SK-N-SH (cell line): ENCODE data around the gene DGCR2. TPM values are rescaled to one million over a fixed set of nuclear protein-coding genes. Genes with fewer than 3 reads are reported as not detected.

Experiments used
- CTCF ChIA-PET: fragments of 300-600, 350-600 bp; formaldehyde crosslinking; extraction: SDS; loops from one replicate; lab custom pipeline; 2021; lab: Yijun Ruan, JAX
- POLR2A ChIA-PET: fragments of 350-600 bp; sonication (Branson Sonifier 250); formaldehyde crosslinking; extraction: SDS; loops from one replicate; lab custom pipeline; 2020; ENCODE audit warnings: antibody characterized with exemption, inconsistent platforms; lab: Yijun Ruan, JAX
- DNase-seq: peaks from one replicate; pipeline ENCODE4 v3.0.0; 2012
- H2AFZ ChIP-seq: fragments of 200-600 bp; sonication (generic); 2 replicates; pipeline ENCODE4 v1.8.1; 2016; ENCODE audit warnings: antibody characterized with exemption, mild to moderate bottlenecking, low read depth
- H3F3A ChIP-seq: fragments of 200-600 bp; sonication (generic); replicated peaks from 2 replicates; pipeline ENCODE3; 2016; ENCODE audit warnings: antibody characterized with exemption, mild to moderate bottlenecking; ENCODE audit not compliant: insufficient read depth
- H3K27ac ChIP-seq, 2 experiments: fragments of 200-500 bp in 1 of 2; fragments of 200-600 bp in 1 of 2; sonication (Bioruptor generic) in 1 of 2; sonication (generic), shearing (Covaris generic) in 1 of 2; 2 replicates each; pipeline versions ENCODE4 v1.5.1 to v1.6.1; 2014 to 2016; ENCODE audit warnings: low read depth in 2 of 2, inconsistent platforms in 1 of 2, low read length in 1 of 2, mild to moderate bottlenecking in 1 of 2, mixed read lengths in 1 of 2
- H3K27me3 ChIP-seq: fragments of 200-600 bp; sonication (generic), shearing (Covaris generic); 2 replicates; pipeline ENCODE4 v1.6.1; 2016; ENCODE audit warnings: mixed run types; ENCODE audit not compliant: insufficient read depth
- H3K36me3 ChIP-seq, 2 experiments: fragments of 200-500 bp in 1 of 2; fragments of 200-600 bp in 1 of 2; sonication (Bioruptor generic) in 1 of 2; sonication (generic) in 1 of 2; replicated peaks in 1 of 2; 2 replicates each; pipeline versions ENCODE3 to v1.5.1; 2014 to 2016; ENCODE audit warnings: low read length in 1 of 2, mild to moderate bottlenecking in 1 of 2; ENCODE audit not compliant: insufficient read depth in 2 of 2, control insufficient read depth in 1 of 2
- H3K4me1 ChIP-seq, 2 experiments: fragments of 200-500 bp in 1 of 2; fragments of 200-600 bp in 1 of 2; sonication (Bioruptor generic) in 1 of 2; sonication (generic), shearing (Covaris generic) in 1 of 2; 2 replicates each; pipeline versions ENCODE4 v1.5.1 to v1.6.1; 2014 to 2016; ENCODE audit warnings: low read depth in 1 of 2, low read length in 1 of 2, mixed run types in 1 of 2; ENCODE audit not compliant: insufficient read depth in 2 of 2, control insufficient read depth in 1 of 2
- H3K4me2 ChIP-seq: fragments of 200-600 bp; sonication (generic), shearing (Covaris generic); 2 replicates; pipeline ENCODE4 v1.6.1; 2017; ENCODE audit warnings: mixed run types
- H3K4me3 ChIP-seq, 2 experiments: fragments of 200-500 bp in 1 of 2; fragments of 200-600 bp in 1 of 2; sonication (Bioruptor generic) in 1 of 2; sonication (generic), shearing (Covaris generic) in 1 of 2; 2 replicates each; pipeline versions ENCODE4 v1.5.1 to v1.8.1; 2014 to 2016; ENCODE audit warnings: low read depth in 2 of 2, inconsistent platforms in 1 of 2, low read length in 1 of 2, mild to moderate bottlenecking in 1 of 2, mixed read lengths in 1 of 2, moderate library complexity in 1 of 2
- H3K79me2 ChIP-seq: fragments of 200-600 bp; sonication (generic); 2 replicates; pipeline ENCODE4 v1.8.1; 2017; ENCODE audit warnings: mild to moderate bottlenecking; ENCODE audit not compliant: insufficient read depth
- H3K9ac ChIP-seq: fragments of 200-600 bp; sonication (generic); 2 replicates; pipeline ENCODE4 v1.6.1; 2017; ENCODE audit warnings: mixed run types
- H3K9me2 ChIP-seq: fragments of 200-600 bp; sonication (generic); 2 replicates; pipeline ENCODE4 v1.6.1; 2017; ENCODE audit warnings: mixed run types
- H3K9me3 ChIP-seq: fragments of 200-600 bp; sonication (generic); 2 replicates; pipeline ENCODE4 v1.6.1; 2017; ENCODE audit warnings: mixed run types, mild to moderate bottlenecking, moderate library complexity
- H4K20me1 ChIP-seq: fragments of 200-600 bp; sonication (generic); 2 replicates; pipeline ENCODE4 v1.6.1; 2017; ENCODE audit warnings: mild to moderate bottlenecking, mixed run types; ENCODE audit not compliant: insufficient read depth
- ELF1 ChIP-seq: IDR thresholded peaks from 2 replicates; pipeline ENCODE4 v1.4.0; 2012
- EP300 ChIP-seq, 2 experiments: IDR thresholded peaks; 2 replicates each; pipeline versions ENCODE4 v1.4.0 to v1.6.1; 2012; ENCODE audit warnings: borderline replicate concordance in 1 of 2, low read depth in 1 of 2, low read length in 1 of 2
- EZH2phosphoT487 ChIP-seq: fragments of 200-600 bp; sonication (generic); IDR thresholded peaks from 2 replicates; pipeline ENCODE4 v1.6.1; 2017; ENCODE audit warnings: low read depth, mixed run types, mild to moderate bottlenecking, antibody characterized with exemption, moderate library complexity, borderline replicate concordance
- FOSL2 ChIP-seq: IDR thresholded peaks from 2 replicates; pipeline ENCODE4 v1.4.0; 2012; ENCODE audit warnings: low read depth, mild to moderate bottlenecking, moderate library complexity, borderline replicate concordance
- MAX ChIP-seq: IDR thresholded peaks from 2 replicates; pipeline ENCODE4 v1.4.0; 2012; ENCODE audit warnings: low read depth
- MXI1 ChIP-seq: IDR thresholded peaks from 2 replicates; pipeline ENCODE4 v1.6.1; 2012; ENCODE audit warnings: mild to moderate bottlenecking, low read depth, low read length, improper control_type of control experiment
- RCOR1 ChIP-seq: fragments of 150-350 bp; IDR thresholded peaks from 2 replicates; pipeline ENCODE4 v1.6.1; 2017; ENCODE audit warnings: antibody characterized with exemption, low read length
- RFX5 ChIP-seq: IDR thresholded peaks from 2 replicates; pipeline ENCODE4 v1.6.1; 2012; ENCODE audit warnings: mild to moderate bottlenecking, improper control_type of control experiment, low read length
- RXRA ChIP-seq: IDR thresholded peaks from 2 replicates; pipeline ENCODE4 v1.4.0; 2012; ENCODE audit warnings: low read depth, mild to moderate bottlenecking, borderline replicate concordance
- SIN3A ChIP-seq: IDR thresholded peaks from 2 replicates; pipeline ENCODE4 v1.6.1; 2012; ENCODE audit warnings: low read depth, mild to moderate bottlenecking, low read length, moderate library complexity, borderline replicate concordance
- TAF1 ChIP-seq: IDR thresholded peaks from 2 replicates; pipeline ENCODE4 v1.6.1; 2012; ENCODE audit warnings: low read depth, mild to moderate bottlenecking, low read length, moderate library complexity, borderline replicate concordance
- USF2 ChIP-seq: fragments of 150-350 bp; IDR thresholded peaks from 2 replicates; pipeline ENCODE4 v1.6.1; 2017; ENCODE audit warnings: antibody characterized with exemption, low read length, low read depth, borderline replicate concordance
- ZBTB33 ChIP-seq: IDR thresholded peaks from 2 replicates; pipeline ENCODE4 v1.4.0; 2012; ENCODE audit warnings: low read depth, borderline replicate concordance
- WGBS: methylation state at CpG from one replicate; pipeline ENCODE4 v1.1.6; 2017; ENCODE audit warnings: low lambda C conversion rate; 5-methylcytosine and 5-hydroxymethylcytosine counted together
- polyA plus RNA-seq, 3 experiments: library from polyadenylated mRNA; depleted of rRNA; stranded (reverse); fragments of >200 nt; gene quantifications; 2 replicates each; pipeline ENCODE4 v1.2.3, GENCODE V29; 2012

The DGCR2 gene
- polyA plus RNA-seq, 1 of the 3 experiments (the other 2 are of a cell fraction), result 30.4 TPM

- POLR2A ChIA-PET, result interaction anchor here (0.9 to 1.1 kb wide), 3 partner anchors 13 to 22 kb away, joined by 3 to 5 read pairs (median 3); partner anchors contain the start of gene ESS2
- Histone ChIP-seq H3K27ac (no peak overlapping the region; a peak in 1 of 4 replicates), H3K4me2 (peak overlapping the region; percentile 80), H3K4me3 (peak overlapping the region; percentile 52 to 61), H3K9me2 (no peaks in the 10 kb centered on the region), H3K79me2 (peaks cover 42% of the 10 kb centered on the region), H3K9me3 (no peaks in the 10 kb centered on the region), H3K27me3 (no peaks in the 10 kb centered on the region), H2AFZ (peak overlapping the region; percentile 98), H3K9ac (peak overlapping the region; percentile 44; the same call in 1 of the 2 replicates), H3K36me3 (peaks cover 0 to 2% of the 10 kb centered on the region in 2 experiments), H4K20me1 (peaks cover 38% of the 10 kb centered on the region), H3K4me1 (peaks cover 0 to 29% of the 10 kb centered on the region in 2 experiments; a peak in 2 of 4 replicates), H3F3A (no peaks in the 10 kb centered on the region)
- TF ChIP-seq MXI1, result peak; percentile 13; the same call in 1 of the 2 replicates
- no peak for TF ChIP-seq RCOR1
- CTCF ChIA-PET, result interaction anchor here (0.6 to 1.3 kb wide), 4 partner anchors 11 to 155 kb away, joined by 3 read pairs; no protein-coding TSS in a partner anchor
- peak; percentile 63 for DNase-seq
- 42% methylated on average over 22 of the region's 27 CpGs for WGBS
Observed at GRCh38 chr22:19122752-19123492, 710 bp upstream of the DGCR2 start.

- Histone ChIP-seq H3F3A (no peaks in the 10 kb centered on the region), H3K9me3 (no peaks in the 10 kb centered on the region), H3K9ac (peak overlapping the region; percentile 90), H3K4me1 (peaks cover 0 to 35% of the 10 kb centered on the region in 2 experiments; a peak in 2 of 4 replicates), H3K27me3 (no peaks in the 10 kb centered on the region), H4K20me1 (peaks cover 50% of the 10 kb centered on the region), H3K27ac (peak overlapping the region; percentile 68 to 90; a peak in 3 of 4 replicates), H2AFZ (peak overlapping the region; percentile 88; the same call in 1 of the 2 replicates), H3K4me3 (peak overlapping the region; percentile 90 to 93), H3K4me2 (peak overlapping the region; percentile 97), H3K36me3 (peaks cover 0 to 2% of the 10 kb centered on the region in 2 experiments), H3K9me2 (no peaks in the 10 kb centered on the region), H3K79me2 (peaks cover 55% of the 10 kb centered on the region)
- POLR2A ChIA-PET, result interaction anchor here (0.9 to 1.1 kb wide), 2 partner anchors 12 to 14 kb away, joined by 3 to 5 read pairs; no protein-coding TSS in a partner anchor
- TF ChIP-seq MAX, result no peak
- peak; percentile 18; the same call in 1 of the 2 replicates for TF ChIP-seq SIN3A
- DNase-seq, result peak; percentile 77
- CTCF ChIA-PET, result interaction anchor here (1.0 to 1.7 kb wide), 4 partner anchors 15 to 37 kb away, joined by 3 to 6 read pairs (median 4); partner anchors contain the start of gene ESS2
- 0% methylated on average over 13 of the region's 47 CpGs for WGBS
Observed at GRCh38 chr22:19121631-19122142, 525 bp downstream of the DGCR2 start.

GRCh38 chr22:19120829-19121630 is 1.2 kb downstream of the DGCR2 start:
- H3K9me2 ChIP-seq, result no peaks in the 10 kb centered on the region
- no peak overlapping the region for H2AFZ ChIP-seq
- H3K9me3 ChIP-seq, result no peaks in the 10 kb centered on the region
- H3K36me3 ChIP-seq, result peaks cover 0 to 2% of the 10 kb centered on the region in 2 experiments
- CTCF ChIA-PET, result interaction anchor here (1.0 to 1.7 kb wide), 3 partner anchors 15 to 24 kb away, joined by 4 to 6 read pairs (median 5); partner anchors contain the start of gene ESS2
- no peak for DNase-seq
- H3F3A ChIP-seq, result no peaks in the 10 kb centered on the region
- peak overlapping the region; percentile 90 for H3K9ac ChIP-seq
- peak overlapping the region in 1 of 2 experiments; percentile 90; a peak in 1 of 4 replicates for H3K27ac ChIP-seq
- peaks cover 56% of the 10 kb centered on the region for H4K20me1 ChIP-seq
- H3K79me2 ChIP-seq, result peaks cover 61% of the 10 kb centered on the region
- POLR2A ChIA-PET, result no interaction called here
- peak overlapping the region; percentile 90 to 93 for H3K4me3 ChIP-seq
- no peaks in the 10 kb centered on the region for H3K27me3 ChIP-seq
- peak overlapping the region; percentile 97 for H3K4me2 ChIP-seq
- WGBS, result 32% methylated on average over 12 of the region's 23 CpGs
- peaks cover 0 to 36% of the 10 kb centered on the region in 2 experiments; a peak in 2 of 4 replicates for H3K4me1 ChIP-seq
- no peak for TF ChIP-seq EP300 (IDR thresholded peaks at IDR 0.05; ENCODE audit: borderline replicate concordance in 1 of 2, low read depth in 1 of 2, low read length in 1 of 2)
- TF ChIP-seq EZH2phosphoT487, result no peak
- TF ChIP-seq USF2, result no peak
- no peak for TF ChIP-seq SIN3A
- TF ChIP-seq FOSL2, result no peak
- TF ChIP-seq RXRA, result no peak
- no peak for TF ChIP-seq ELF1
- no peak for TF ChIP-seq RFX5
- no peak for TF ChIP-seq ZBTB33
- TF ChIP-seq TAF1, result no peak
